ENCODE results near the gene SEC24D. TPM values are rescaled to one million over a fixed set of nuclear protein-coding genes. Genes with fewer than 3 reads are reported as not detected.
A peak's percentile ranks its signal among the peaks of the same experiment; 100 is the strongest.

SEC24D gene
- total RNA-seq, 6 donors from 2014 or later, result 33.5 to 86.7 (median 50.3) TPM

GRCh38 chr4:118772081-118772766 lies 63.7 kb downstream of the SEC24D start:
- peaks cover 7 to 16% (median 14%) of the 10 kb centered on the region in 4 donors for H3K4me1 ChIP-seq
- TF ChIP-seq, protein P1, sequence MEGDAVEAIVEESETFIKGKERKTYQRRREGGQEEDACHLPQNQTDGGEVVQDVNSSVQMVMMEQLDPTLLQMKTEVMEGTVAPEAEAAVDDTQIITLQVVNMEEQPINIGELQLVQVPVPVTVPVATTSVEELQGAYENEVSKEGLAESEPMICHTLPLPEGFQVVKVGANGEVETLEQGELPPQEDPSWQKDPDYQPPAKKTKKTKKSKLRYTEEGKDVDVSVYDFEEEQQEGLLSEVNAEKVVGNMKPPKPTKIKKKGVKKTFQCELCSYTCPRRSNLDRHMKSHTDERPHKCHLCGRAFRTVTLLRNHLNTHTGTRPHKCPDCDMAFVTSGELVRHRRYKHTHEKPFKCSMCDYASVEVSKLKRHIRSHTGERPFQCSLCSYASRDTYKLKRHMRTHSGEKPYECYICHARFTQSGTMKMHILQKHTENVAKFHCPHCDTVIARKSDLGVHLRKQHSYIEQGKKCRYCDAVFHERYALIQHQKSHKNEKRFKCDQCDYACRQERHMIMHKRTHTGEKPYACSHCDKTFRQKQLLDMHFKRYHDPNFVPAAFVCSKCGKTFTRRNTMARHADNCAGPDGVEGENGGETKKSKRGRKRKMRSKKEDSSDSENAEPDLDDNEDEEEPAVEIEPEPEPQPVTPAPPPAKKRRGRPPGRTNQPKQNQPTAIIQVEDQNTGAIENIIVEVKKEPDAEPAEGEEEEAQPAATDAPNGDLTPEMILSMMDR (IDR thresholded peaks at IDR 0.05), result peak in 5 of 6 experiments; percentile 38 to 64 (median 53)
- no peak for TF ChIP-seq EP300 (IDR thresholded peaks at IDR 0.05)
- no peak for TF ChIP-seq POLR2A (IDR thresholded peaks at IDR 0.05)
- ATAC-seq (ENCODE audit: low FRiP score in 2 of 2), result peak in 1 of 2 donors; percentile 82
- no peaks in the 10 kb centered on the region for H3K27me3 ChIP-seq
- H3K27ac ChIP-seq, result no peak overlapping the region
- peaks cover 0 to 17% (median 6%) of the 10 kb centered on the region in 4 donors for H3K36me3 ChIP-seq
- H3K9me3 ChIP-seq, result no peaks in the 10 kb centered on the region
- H3K4me3 ChIP-seq, result no peak overlapping the region
- no peak for DNase-seq
- 43 to 49% methylated on average over 7 of the region's 7 CpGs for WGBS, 2 donors

DNA sequence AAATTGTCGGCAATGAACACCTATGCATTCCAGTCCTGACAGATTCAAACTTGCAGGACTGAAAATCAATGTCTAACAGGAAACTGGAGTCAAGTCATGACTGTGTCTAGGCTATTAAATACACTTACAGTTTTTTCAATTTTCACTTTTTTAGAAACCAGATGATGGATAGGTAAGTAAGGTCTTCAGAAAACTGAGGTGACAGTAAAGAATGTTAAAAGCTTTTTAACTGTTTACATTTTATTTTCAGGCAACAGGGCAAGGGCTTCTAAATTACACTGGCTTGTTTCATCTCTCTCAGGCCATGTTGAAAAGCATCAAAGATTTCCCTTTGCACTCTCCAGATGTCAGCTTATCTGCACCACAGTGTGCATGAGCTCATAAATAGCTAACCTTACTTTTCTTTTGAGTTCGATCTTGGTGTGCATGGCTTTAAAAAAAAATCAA lies 65.2 kb downstream of the SEC24D start:
- Histone ChIP-seq H3K36me3 (peaks cover 6 to 32% (median 17%) of the 10 kb centered on the region in 4 donors), H3K9me3 (no peaks in the 10 kb centered on the region), H3K4me1 (peaks cover 7 to 20% (median 17%) of the 10 kb centered on the region in 4 donors), H3K27ac (no peak overlapping the region), H3K27me3 (no peaks in the 10 kb centered on the region), H3K4me3 (no peak overlapping the region)
- TF ChIP-seq, protein P1 (IDR thresholded peaks at IDR 0.05), result no peak
- TF ChIP-seq EP300 (IDR thresholded peaks at IDR 0.05), result no peak
- no peak for TF ChIP-seq POLR2AphosphoS5 (IDR thresholded peaks at IDR 0.05)
- TF ChIP-seq POLR2A (IDR thresholded peaks at IDR 0.05), result no peak
- WGBS, 2 donors, result 70 to 84% methylated on average over 2 of the region's 2 CpGs
- ATAC-seq (ENCODE audit: low FRiP score in 2 of 2) (no peak), DNase-seq (no peak)

DNA sequence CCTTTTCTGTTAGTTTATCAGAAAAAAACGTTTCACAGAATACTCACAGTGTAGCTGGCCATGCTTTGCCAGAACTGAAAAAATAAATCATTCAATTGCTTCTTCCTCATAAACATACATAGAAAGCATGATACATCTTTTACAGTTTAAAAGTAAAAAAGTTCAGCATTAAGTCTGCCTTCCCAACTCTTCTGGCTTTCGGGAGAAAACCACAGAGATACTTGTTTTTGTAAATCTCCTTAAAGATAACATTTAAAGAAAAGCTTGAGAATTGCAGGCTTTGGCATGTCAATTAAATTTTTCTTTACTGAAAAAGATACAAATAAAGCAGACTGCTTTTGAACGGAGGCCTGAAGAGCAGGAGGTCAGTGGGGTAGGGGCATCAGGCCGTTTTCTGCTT lies 66.8 kb downstream of the SEC24D start:
- WGBS, 2 donors, result 71 to 84% methylated on average over 4 of the region's 4 CpGs
- Histone ChIP-seq H3K27ac (no peak overlapping the region), H3K4me3 (no peak overlapping the region), H3K36me3 (peaks cover 6 to 46% (median 20%) of the 10 kb centered on the region in 4 donors), H3K4me1 (peaks cover 13 to 25% (median 20%) of the 10 kb centered on the region in 4 donors), H3K9me3 (no peaks in the 10 kb centered on the region), H3K27me3 (no peaks in the 10 kb centered on the region)
- TF ChIP-seq, protein P1 (IDR thresholded peaks at IDR 0.05), result no peak
- TF ChIP-seq POLR2AphosphoS5 (IDR thresholded peaks at IDR 0.05) (no peak), EP300 (IDR thresholded peaks at IDR 0.05) (no peak), POLR2A (IDR thresholded peaks at IDR 0.05) (no peak)
- DNase-seq (no peak), ATAC-seq (ENCODE audit: low FRiP score in 2 of 2) (no peak)

DNA sequence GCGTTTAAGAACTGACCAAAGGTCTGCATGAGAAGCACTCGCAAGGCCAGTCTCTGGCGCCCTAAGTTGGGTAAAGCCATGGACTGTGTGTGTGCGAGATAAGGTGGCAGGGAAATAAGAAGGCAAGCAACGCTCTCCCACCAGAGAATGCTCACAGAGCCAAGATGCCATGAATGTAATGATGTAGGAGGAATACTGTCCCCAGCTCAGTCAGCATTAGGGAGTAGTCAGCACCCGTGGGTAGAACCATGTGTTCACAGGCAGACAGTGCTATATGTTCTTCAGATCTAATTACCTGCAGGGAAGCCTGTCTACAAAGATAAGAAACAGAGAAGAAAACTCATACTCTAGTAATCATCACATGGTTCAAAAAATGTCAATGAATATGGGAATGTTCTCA lies 68.8 kb downstream of the SEC24D start:
- ATAC-seq (ENCODE audit: low FRiP score in 2 of 2) (no peak), DNase-seq (no peak)
- Histone ChIP-seq H3K27me3 (no peaks in the 10 kb centered on the region), H3K27ac (peak overlapping the region in 1 of 4 donors; percentile 13), H3K36me3 (peaks cover 6 to 61% (median 22%) of the 10 kb centered on the region in 4 donors), H3K4me3 (no peak overlapping the region), H3K4me1 (peaks cover 6 to 12% (median 6%) of the 10 kb centered on the region in 4 donors), H3K9me3 (no peaks in the 10 kb centered on the region)
- TF ChIP-seq EP300 (IDR thresholded peaks at IDR 0.05) (no peak), POLR2A (IDR thresholded peaks at IDR 0.05) (no peak), POLR2AphosphoS5 (IDR thresholded peaks at IDR 0.05) (no peak)
- TF ChIP-seq, protein P1 (IDR thresholded peaks at IDR 0.05), result no peak
- 94 to 97% methylated on average over 6 of the region's 6 CpGs for WGBS, 2 donors
